Heart left ventricle (tissue), 13 donors: ENCODE measurements around the gene TUBB.

ENCODE experiments used
- POLR2A ChIP-seq, 2 donors: fragments of 450-650 bp; IDR thresholded peaks; one replicate each; pipeline ENCODE4 v1.6.1; 2017; ENCODE audit warnings: antibody characterized with exemption in 2 of 2, mild to moderate bottlenecking in 2 of 2, moderate library complexity in 2 of 2
- TF ChIP-seq, protein P1 (sequence below), 12 donors: fragments of 200-600 bp; sonication (generic) in 4 of 12; IDR thresholded peaks; one replicate each; pipeline versions ENCODE4 v1.5.0 to v1.8.0; 2018 to 2022; ENCODE audit warnings: antibody characterized with exemption in 12 of 12, mild to moderate bottlenecking in 5 of 12
- donor health status: ischemic (EF 13 %, LVEDD 7.1; RV severe dilation, severe dysfunction).
- donor health status: DM: no; HTN: yes; CAD: no.
- donor health status: DM: no; HTN: no; CAD: no.
- donor health status: ischemic (EF 25% LVEDD 6.9; RV normal size, moderate dysfunction).
- donor health status: ischemic (EF 25% LVEDD 5.7; RV mildly dilated, moderate dysfunction).
- donor health status: ischemic (EF 35%, LVEDD 5.7; RV mildly dilated, moderate dysfunction).
- donor health status: nonischemic (EF 11% LVEDD 7.7; RV severe dilation, severe dysfunction).
- donor health status: DM: yes; HTN: yes; CAD: no.
- donor health status: PGD.
- donor health status: ischemic (EF 29% LVEDD 5.4; RV normal size, mild dysfunction).
- donor health status: nonischemic (EF 23%, LVEDD 6.1; RV moderate dilation, normal function).

DNA sequence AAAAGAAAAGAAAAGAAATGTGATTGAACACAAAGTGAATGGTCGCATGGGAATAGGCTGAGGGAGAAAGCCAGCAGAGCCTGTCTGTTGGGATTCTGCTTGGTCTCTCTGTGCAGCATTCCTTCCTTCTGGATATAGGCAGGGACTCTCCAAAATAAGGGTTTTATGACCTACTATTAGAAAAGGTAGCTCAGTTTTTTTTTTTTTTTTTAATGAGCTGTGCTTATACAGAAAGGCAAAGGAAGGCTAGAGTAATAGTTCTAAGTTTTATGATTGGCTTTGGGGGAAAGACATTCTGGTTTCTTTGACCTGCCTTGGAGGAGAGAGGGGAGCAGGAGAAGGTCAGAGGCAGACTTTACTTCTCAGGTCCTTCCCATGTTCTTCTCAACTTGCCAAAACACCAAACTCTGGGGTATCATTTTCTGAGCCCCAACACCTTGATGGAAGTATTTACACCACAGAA is 43.0 kb downstream of the TUBB start:
- TF ChIP-seq, protein P1, sequence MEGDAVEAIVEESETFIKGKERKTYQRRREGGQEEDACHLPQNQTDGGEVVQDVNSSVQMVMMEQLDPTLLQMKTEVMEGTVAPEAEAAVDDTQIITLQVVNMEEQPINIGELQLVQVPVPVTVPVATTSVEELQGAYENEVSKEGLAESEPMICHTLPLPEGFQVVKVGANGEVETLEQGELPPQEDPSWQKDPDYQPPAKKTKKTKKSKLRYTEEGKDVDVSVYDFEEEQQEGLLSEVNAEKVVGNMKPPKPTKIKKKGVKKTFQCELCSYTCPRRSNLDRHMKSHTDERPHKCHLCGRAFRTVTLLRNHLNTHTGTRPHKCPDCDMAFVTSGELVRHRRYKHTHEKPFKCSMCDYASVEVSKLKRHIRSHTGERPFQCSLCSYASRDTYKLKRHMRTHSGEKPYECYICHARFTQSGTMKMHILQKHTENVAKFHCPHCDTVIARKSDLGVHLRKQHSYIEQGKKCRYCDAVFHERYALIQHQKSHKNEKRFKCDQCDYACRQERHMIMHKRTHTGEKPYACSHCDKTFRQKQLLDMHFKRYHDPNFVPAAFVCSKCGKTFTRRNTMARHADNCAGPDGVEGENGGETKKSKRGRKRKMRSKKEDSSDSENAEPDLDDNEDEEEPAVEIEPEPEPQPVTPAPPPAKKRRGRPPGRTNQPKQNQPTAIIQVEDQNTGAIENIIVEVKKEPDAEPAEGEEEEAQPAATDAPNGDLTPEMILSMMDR (IDR thresholded peaks at IDR 0.05), result no peak
- no peak for TF ChIP-seq POLR2A (IDR thresholded peaks at IDR 0.05)
